OCI-LY3 (cell line): ENCODE measurements around the gene NUDCD3.

ENCODE experiments used
- H2AFZ ChIP-seq: fragments of 200-600, 300-600 bp; shearing (Covaris generic); 2 replicates; pipeline ENCODE4 v1.6.0; 2014; ENCODE audit warnings: antibody characterized with exemption, low read depth, low read length
- H3K27ac ChIP-seq: fragments of 200-600, 300-600 bp; sonication (generic); 2 replicates; pipeline ENCODE4 v1.5.1; 2014; ENCODE audit warnings: mild to moderate bottlenecking, low read length, moderate library complexity, mixed read lengths
- H3K27me3 ChIP-seq: fragments of 200-600, 300-600 bp; sonication (generic); 2 replicates; pipeline ENCODE4 v1.6.1; 2014; ENCODE audit warnings: low read depth, low read length, mixed read lengths
- H3K36me3 ChIP-seq: fragments of 200-600, 300-600 bp; sonication (generic); replicated peaks from 2 replicates; pipeline ENCODE3; 2014; ENCODE audit warnings: low read depth, low read length, mixed read lengths
- H3K4me1 ChIP-seq: fragments of 300-600, 200-600 bp; sonication (generic); 2 replicates; pipeline ENCODE4 v1.6.1; 2014; ENCODE audit warnings: low read length, mixed read lengths
- H3K4me2 ChIP-seq: fragments of 200-600, 300-600 bp; sonication (generic); 2 replicates; pipeline ENCODE4 v1.6.1; 2014; ENCODE audit warnings: low read length, mixed read lengths
- H3K4me3 ChIP-seq: fragments of 300-600, 200-600 bp; sonication (generic); 2 replicates; pipeline ENCODE4 v1.5.1; 2014; ENCODE audit warnings: antibody characterized with exemption, mild to moderate bottlenecking, low read length, moderate library complexity
- H3K79me2 ChIP-seq: fragments of 300-600, 200-600 bp; shearing (Covaris generic); 2 replicates; pipeline ENCODE4 v1.6.1; 2014; ENCODE audit warnings: mild to moderate bottlenecking, low read length, mixed read lengths
- H3K9ac ChIP-seq: fragments of 300-600, 200-600 bp; shearing (Covaris generic); 2 replicates; pipeline ENCODE4 v1.6.0; 2014; ENCODE audit warnings: mild to moderate bottlenecking, low read length, moderate library complexity
- H3K9me3 ChIP-seq: fragments of 200-600, 300-600 bp; shearing (Covaris generic); 2 replicates; pipeline ENCODE4 v1.6.1; 2014; ENCODE audit warnings: low read length, mixed read lengths; ENCODE audit not compliant: insufficient read depth
- H4K20me1 ChIP-seq: fragments of 200-600, 300-600 bp; sonication (generic); 2 replicates; pipeline ENCODE4 v1.6.1; 2016; ENCODE audit warnings: low read length, mixed read lengths; ENCODE audit not compliant: insufficient read depth
- EZH2phosphoT487 ChIP-seq: fragments of 200-600 bp; shearing (Covaris generic); IDR thresholded peaks from 2 replicates; pipeline ENCODE4 v1.6.1; 2018; ENCODE audit warnings: antibody characterized with exemption, mixed run types, low read depth
- TF ChIP-seq, protein P1 (sequence below): fragments of 200-600, 300-600 bp; sonication (generic); IDR thresholded peaks from 2 replicates; pipeline ENCODE4 v1.5.1; 2014; ENCODE audit warnings: antibody characterized with exemption, low read length, low read depth

Gene NUDCD3

DNA sequence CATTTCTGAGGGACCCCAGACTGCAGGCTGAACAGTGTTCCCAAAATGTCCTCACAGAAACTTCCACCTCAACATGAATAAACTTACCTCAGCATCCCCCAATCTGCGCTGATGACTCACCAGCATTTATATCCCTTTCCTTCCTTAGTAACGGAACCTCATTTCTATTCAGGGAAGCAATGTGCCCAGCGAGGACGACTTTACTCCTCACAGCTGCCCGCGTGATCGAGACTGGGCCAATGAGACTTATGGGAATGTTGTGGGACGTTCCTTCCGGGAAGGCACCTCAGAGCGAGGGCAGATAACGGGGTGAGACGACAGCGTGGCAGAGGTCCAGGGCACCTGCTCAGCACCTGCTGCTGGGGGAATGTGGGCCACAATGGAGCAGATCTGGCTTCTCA lies 91.9 kb downstream of the NUDCD3 start:
- Histone ChIP-seq H3K36me3 (peaks cover 15% of the 10 kb centered on the region), H4K20me1 (peaks cover 14% of the 10 kb centered on the region), H3K27me3 (no peaks in the 10 kb centered on the region), H3K9ac (no peak overlapping the region), H2AFZ (no peak overlapping the region), H3K4me2 (no peak overlapping the region), H3K27ac (no peak overlapping the region), H3K9me3 (no peaks in the 10 kb centered on the region), H3K4me3 (no peak overlapping the region), H3K4me1 (peaks cover 8% of the 10 kb centered on the region), H3K79me2 (0 out of 2 replicates have a peak, but pooled peaks cover 3% of the 10 kb centered on the region)
- no peak for TF ChIP-seq EZH2phosphoT487
- TF ChIP-seq, protein P1, sequence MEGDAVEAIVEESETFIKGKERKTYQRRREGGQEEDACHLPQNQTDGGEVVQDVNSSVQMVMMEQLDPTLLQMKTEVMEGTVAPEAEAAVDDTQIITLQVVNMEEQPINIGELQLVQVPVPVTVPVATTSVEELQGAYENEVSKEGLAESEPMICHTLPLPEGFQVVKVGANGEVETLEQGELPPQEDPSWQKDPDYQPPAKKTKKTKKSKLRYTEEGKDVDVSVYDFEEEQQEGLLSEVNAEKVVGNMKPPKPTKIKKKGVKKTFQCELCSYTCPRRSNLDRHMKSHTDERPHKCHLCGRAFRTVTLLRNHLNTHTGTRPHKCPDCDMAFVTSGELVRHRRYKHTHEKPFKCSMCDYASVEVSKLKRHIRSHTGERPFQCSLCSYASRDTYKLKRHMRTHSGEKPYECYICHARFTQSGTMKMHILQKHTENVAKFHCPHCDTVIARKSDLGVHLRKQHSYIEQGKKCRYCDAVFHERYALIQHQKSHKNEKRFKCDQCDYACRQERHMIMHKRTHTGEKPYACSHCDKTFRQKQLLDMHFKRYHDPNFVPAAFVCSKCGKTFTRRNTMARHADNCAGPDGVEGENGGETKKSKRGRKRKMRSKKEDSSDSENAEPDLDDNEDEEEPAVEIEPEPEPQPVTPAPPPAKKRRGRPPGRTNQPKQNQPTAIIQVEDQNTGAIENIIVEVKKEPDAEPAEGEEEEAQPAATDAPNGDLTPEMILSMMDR, result no peak

DNA sequence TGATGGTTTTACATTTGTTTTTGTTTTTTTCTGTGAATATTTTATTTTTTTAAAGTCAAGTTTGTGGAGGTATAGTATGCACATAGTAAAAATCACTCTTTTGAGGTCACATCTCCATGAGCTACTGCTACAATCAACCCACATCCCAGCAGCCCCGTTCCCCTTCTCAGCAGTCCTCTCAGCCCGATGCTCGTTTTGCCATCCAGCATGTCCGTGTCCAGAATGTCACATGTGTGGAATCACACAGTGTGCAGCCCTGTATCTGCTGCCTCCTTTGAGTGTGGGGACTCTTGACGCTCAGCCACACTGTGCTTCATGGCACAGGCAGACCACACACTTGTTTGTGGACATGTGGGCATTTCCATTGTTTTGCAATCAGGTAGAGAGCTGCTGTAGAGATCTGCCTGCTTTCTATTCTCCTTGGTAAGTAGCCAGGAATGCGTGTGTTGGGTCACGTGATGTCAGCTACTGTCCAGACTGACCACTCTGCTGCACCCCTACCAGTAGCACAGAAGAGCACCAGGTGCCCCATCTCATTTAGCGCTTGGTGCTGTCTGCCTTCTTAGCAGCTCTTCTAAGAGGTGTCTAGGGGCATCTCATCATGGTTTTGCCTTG lies 93.4 kb downstream of the NUDCD3 start:
- peaks cover 11% of the 10 kb centered on the region for H3K36me3 ChIP-seq
- no peak for TF ChIP-seq EZH2phosphoT487

DNA sequence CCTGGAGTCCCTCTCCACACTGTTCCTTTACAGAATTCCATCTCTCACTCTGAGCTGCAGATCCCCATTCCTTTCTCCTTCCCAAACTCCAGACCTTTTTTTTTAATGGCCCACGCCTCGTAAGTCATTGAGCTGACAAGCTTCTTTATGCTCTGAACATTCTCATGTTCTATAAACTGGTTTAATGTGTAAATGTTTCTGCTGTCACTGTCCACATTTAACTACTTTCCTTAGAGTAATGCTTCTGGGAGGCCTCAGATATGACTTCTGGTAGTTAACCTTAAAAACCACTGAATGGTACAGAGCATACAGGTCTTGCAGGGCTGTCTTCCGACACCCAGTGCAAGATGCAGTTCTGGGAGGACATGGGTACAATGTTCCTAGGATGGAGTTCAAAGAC lies 94.0 kb downstream of the NUDCD3 start:
- Histone ChIP-seq H4K20me1 (peaks cover 14% of the 10 kb centered on the region), H3K36me3 (peaks cover 13% of the 10 kb centered on the region), H3K27me3 (no peaks in the 10 kb centered on the region), H3K4me3 (no peak overlapping the region), H2AFZ (no peak overlapping the region), H3K9me3 (no peaks in the 10 kb centered on the region), H3K27ac (no peak overlapping the region), H3K79me2 (0 out of 2 replicates have a peak, but pooled peaks cover 3% of the 10 kb centered on the region), H3K4me1 (peaks cover 8% of the 10 kb centered on the region), H3K4me2 (no peak overlapping the region), H3K9ac (no peak overlapping the region)
- TF ChIP-seq, protein P1, result no peak
- no peak for TF ChIP-seq EZH2phosphoT487

More for the DNA sequence above, 93.4 kb downstream of the NUDCD3 start:
- Histone ChIP-seq H3K27ac (no peak overlapping the region), H3K4me1 (peaks cover 8% of the 10 kb centered on the region), H3K9me3 (no peaks in the 10 kb centered on the region), H4K20me1 (peaks cover 14% of the 10 kb centered on the region), H3K4me2 (no peak overlapping the region), H3K27me3 (no peaks in the 10 kb centered on the region), H3K9ac (no peak overlapping the region), H2AFZ (no peak overlapping the region), H3K4me3 (no peak overlapping the region), H3K79me2 (0 out of 2 replicates have a peak, but pooled peaks cover 3% of the 10 kb centered on the region)

DNA sequence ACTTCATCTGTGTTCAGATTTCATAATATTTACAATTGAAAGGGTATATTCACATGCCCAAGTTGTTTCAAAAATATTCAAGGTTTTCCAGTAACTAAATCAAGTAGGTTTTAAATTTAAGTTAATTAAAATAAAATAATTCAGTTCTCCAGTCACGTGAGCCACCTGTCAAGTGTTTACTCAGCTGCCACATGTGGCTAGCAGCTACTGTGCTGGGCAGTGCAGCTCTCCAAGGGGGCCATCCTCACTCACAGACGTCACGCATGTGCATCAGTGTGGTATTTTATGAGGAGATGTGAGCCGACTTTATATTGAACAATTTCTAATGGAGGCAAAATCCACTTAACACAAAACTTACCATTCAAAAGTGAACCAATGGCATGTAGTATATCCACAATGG lies 95.4 kb downstream of the NUDCD3 start:
- 0 out of 2 replicates have a peak, but pooled peaks cover 3% of the 10 kb centered on the region for H3K79me2 ChIP-seq
- no peak overlapping the region for H3K9ac ChIP-seq
- H3K4me3 ChIP-seq, result no peak overlapping the region
- H2AFZ ChIP-seq, result no peak overlapping the region
- peaks cover 11% of the 10 kb centered on the region for H3K36me3 ChIP-seq
- no peak overlapping the region for H3K27ac ChIP-seq
- TF ChIP-seq EZH2phosphoT487, result no peak
- TF ChIP-seq, protein P1, result no peak
- H3K4me1 ChIP-seq, result peaks cover 8% of the 10 kb centered on the region
- no peaks in the 10 kb centered on the region for H3K27me3 ChIP-seq
- H3K4me2 ChIP-seq, result no peak overlapping the region
- no peaks in the 10 kb centered on the region for H3K9me3 ChIP-seq
- H4K20me1 ChIP-seq, result peaks cover 14% of the 10 kb centered on the region; the same call in 1 of the 2 replicates
